Measurements from ENCODE around the gene GRID1. TPM values are rescaled to one million over a fixed set of nuclear protein-coding genes. Genes with fewer than 3 reads are reported as not detected.

The GRID1 gene
- total RNA-seq, 1 donor = not detected

GRCh38 chr10:85599081-85599480 is 767.5 kb downstream of the GRID1 start:
- H3K4me3 ChIP-seq (ENCODE audit: low read depth, low read length) = no peak overlapping the region
- DNase-seq (ENCODE audit: low read depth) = no peak
- no peak for TF ChIP-seq CTCF (IDR thresholded peaks at IDR 0.05; ENCODE audit: insufficient read depth, low read length)

GRCh38 chr10:85598646-85599045 is 767.9 kb downstream of the GRID1 start:
- no peak overlapping the region for H3K4me3 ChIP-seq (ENCODE audit: low read depth, low read length)
- TF ChIP-seq CTCF (IDR thresholded peaks at IDR 0.05; ENCODE audit: insufficient read depth, low read length) = no peak
- no peak for DNase-seq (ENCODE audit: low read depth)

- DNase-seq (ENCODE audit: low read depth) = no peak
- no peak for TF ChIP-seq CTCF (IDR thresholded peaks at IDR 0.05; ENCODE audit: insufficient read depth, low read length)
- no peak overlapping the region for H3K4me3 ChIP-seq (ENCODE audit: low read depth, low read length)
These were observed 769.6 kb downstream of the GRID1 start for GRCh38 chr10:85597006-85597405.

GRCh38 chr10:85596389-85596788 is 770.2 kb downstream of the GRID1 start:
- H3K4me3 ChIP-seq (ENCODE audit: low read depth, low read length) = no peak overlapping the region
- DNase-seq (ENCODE audit: low read depth) = no peak
- TF ChIP-seq CTCF (IDR thresholded peaks at IDR 0.05; ENCODE audit: insufficient read depth, low read length) = no peak

- no peak for DNase-seq (ENCODE audit: low read depth)
- no peak for TF ChIP-seq CTCF (IDR thresholded peaks at IDR 0.05; ENCODE audit: insufficient read depth, low read length)
- H3K4me3 ChIP-seq (ENCODE audit: low read depth, low read length) = no peak overlapping the region
These were observed 772.4 kb downstream of the GRID1 start for GRCh38 chr10:85594239-85594638.

- H3K4me3 ChIP-seq (ENCODE audit: low read depth, low read length) = no peak overlapping the region
- TF ChIP-seq CTCF (IDR thresholded peaks at IDR 0.05; ENCODE audit: insufficient read depth, low read length) = no peak
- DNase-seq (ENCODE audit: low read depth) = no peak
These were observed 773.3 kb downstream of the GRID1 start for GRCh38 chr10:85593226-85593772.

- no peak for DNase-seq (ENCODE audit: low read depth)
- no peak overlapping the region for H3K4me3 ChIP-seq (ENCODE audit: low read depth, low read length)
- no peak for TF ChIP-seq CTCF (IDR thresholded peaks at IDR 0.05; ENCODE audit: insufficient read depth, low read length)
These were observed 785.2 kb downstream of the GRID1 start for GRCh38 chr10:85581371-85581770.

Measured in fibroblast of the aortic adventitia (primary cell).